Measurements from ENCODE around the gene DNAH11.

- TF ChIP-seq, protein P1, sequence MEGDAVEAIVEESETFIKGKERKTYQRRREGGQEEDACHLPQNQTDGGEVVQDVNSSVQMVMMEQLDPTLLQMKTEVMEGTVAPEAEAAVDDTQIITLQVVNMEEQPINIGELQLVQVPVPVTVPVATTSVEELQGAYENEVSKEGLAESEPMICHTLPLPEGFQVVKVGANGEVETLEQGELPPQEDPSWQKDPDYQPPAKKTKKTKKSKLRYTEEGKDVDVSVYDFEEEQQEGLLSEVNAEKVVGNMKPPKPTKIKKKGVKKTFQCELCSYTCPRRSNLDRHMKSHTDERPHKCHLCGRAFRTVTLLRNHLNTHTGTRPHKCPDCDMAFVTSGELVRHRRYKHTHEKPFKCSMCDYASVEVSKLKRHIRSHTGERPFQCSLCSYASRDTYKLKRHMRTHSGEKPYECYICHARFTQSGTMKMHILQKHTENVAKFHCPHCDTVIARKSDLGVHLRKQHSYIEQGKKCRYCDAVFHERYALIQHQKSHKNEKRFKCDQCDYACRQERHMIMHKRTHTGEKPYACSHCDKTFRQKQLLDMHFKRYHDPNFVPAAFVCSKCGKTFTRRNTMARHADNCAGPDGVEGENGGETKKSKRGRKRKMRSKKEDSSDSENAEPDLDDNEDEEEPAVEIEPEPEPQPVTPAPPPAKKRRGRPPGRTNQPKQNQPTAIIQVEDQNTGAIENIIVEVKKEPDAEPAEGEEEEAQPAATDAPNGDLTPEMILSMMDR (conservative IDR thresholded peaks at IDR 0.05 in 1 of 2, IDR thresholded peaks at IDR 0.05 in 1 of 2; ENCODE audit: low read depth in 1 of 2, low read length in 2 of 2), result no peak
- TF ChIP-seq EZH2 (IDR thresholded peaks at IDR 0.05; ENCODE audit: low read length, missing control alignments), result no peak
Observed at GRCh38 chr7:21851559-21851967, 308.7 kb downstream of the DNAH11 start.

All from fibroblast of lung (primary cell).